Liver (tissue), 9 donors: ENCODE data around the gene OSBPL5. TPM values are rescaled to one million over a fixed set of nuclear protein-coding genes. Genes with fewer than 3 reads are reported as not detected.

Experiments
- DNase-seq: peaks from one replicate; pipeline ENCODE4 v3.0.0-alpha.2; 2017; ENCODE audit warnings: low spot score
- H3K27ac ChIP-seq, 2 donors: one replicate each; pipeline ENCODE4 v1.7.0; 2013; ENCODE audit warnings: inconsistent platforms in 2 of 2, low read length in 2 of 2, control low read depth in 1 of 2, low read depth in 1 of 2, mild to moderate bottlenecking in 1 of 2
- H3K27me3 ChIP-seq, 4 donors: one replicate each; pipeline versions ENCODE4 v1.6.1 to v1.7.0; 2013; ENCODE audit warnings: low read length in 3 of 4, inconsistent platforms in 1 of 4, mild to moderate bottlenecking in 1 of 4, moderate library complexity in 1 of 4; ENCODE audit not compliant: control insufficient read depth in 4 of 4, insufficient read depth in 4 of 4
- H3K36me3 ChIP-seq, 4 donors: one replicate each; pipeline versions ENCODE4 v1.6.1 to v1.7.0; 2013; ENCODE audit warnings: low read length in 3 of 4, mild to moderate bottlenecking in 3 of 4, low read depth in 1 of 4, moderate library complexity in 1 of 4; ENCODE audit not compliant: control insufficient read depth in 4 of 4, insufficient read depth in 3 of 4
- H3K4me1 ChIP-seq, 4 donors: one replicate each; pipeline versions ENCODE4 v1.6.1 to v1.7.0; 2013; ENCODE audit warnings: low read length in 3 of 4, mild to moderate bottlenecking in 3 of 4, moderate library complexity in 1 of 4; ENCODE audit not compliant: control insufficient read depth in 4 of 4, insufficient read depth in 4 of 4
- H3K4me3 ChIP-seq, 3 donors: one replicate each; pipeline versions ENCODE4 v1.6.1 to v1.7.0; 2013; ENCODE audit warnings: low read length in 3 of 3, control low read depth in 1 of 3, low read depth in 1 of 3, mild to moderate bottlenecking in 1 of 3
- H3K9ac ChIP-seq, 2 donors: one replicate each; pipeline ENCODE4 v1.7.0; 2013; ENCODE audit warnings: low read length in 2 of 2, mild to moderate bottlenecking in 2 of 2, moderate library complexity in 2 of 2, control low read depth in 1 of 2, low read depth in 1 of 2
- H3K9me3 ChIP-seq, 4 donors: one replicate each; pipeline versions ENCODE4 v1.6.1 to v1.7.0; 2013; ENCODE audit warnings: low read length in 3 of 4; ENCODE audit not compliant: control insufficient read depth in 4 of 4
- ATF3 ChIP-seq: IDR thresholded peaks from 2 replicates; pipeline ENCODE4 v1.6.1; 2016; ENCODE audit warnings: antibody characterized with exemption
- CTCF ChIP-seq: fragments of 150-350 bp; IDR thresholded peaks from 2 replicates; pipeline ENCODE4 v1.5.1; 2017; ENCODE audit warnings: improper control_type of control experiment, low read depth, low read length; ENCODE audit not compliant: missing input control
- EGR1 ChIP-seq, 2 donors: IDR thresholded peaks; 2 replicates each; pipeline ENCODE4 v1.6.1; 2016 to 2018; ENCODE audit warnings: antibody characterized with exemption in 2 of 2, low read depth in 2 of 2
- FOXA1 ChIP-seq: IDR thresholded peaks from 2 replicates; pipeline ENCODE4 v1.6.1; 2016; ENCODE audit warnings: antibody characterized with exemption
- GABPA ChIP-seq, 2 donors: IDR thresholded peaks in 1 of 2; conservative IDR thresholded peaks in 1 of 2; 2 replicates each; pipeline ENCODE4 v1.6.1; 2016; ENCODE audit warnings: antibody characterized with exemption in 2 of 2, mild to moderate bottlenecking in 1 of 2, moderate library complexity in 1 of 2
- HNF4A ChIP-seq, 2 donors: conservative IDR thresholded peaks; 2 replicates each; pipeline ENCODE4 v1.6.1; 2016; ENCODE audit warnings: antibody characterized with exemption in 2 of 2, mild to moderate bottlenecking in 2 of 2
- HNF4G ChIP-seq: IDR thresholded peaks from 2 replicates; pipeline ENCODE4 v1.6.1; 2016; ENCODE audit warnings: antibody characterized with exemption
- JUND ChIP-seq, 2 donors: IDR thresholded peaks; 2 replicates each; pipeline ENCODE4 v1.6.1; 2016; ENCODE audit warnings: antibody characterized with exemption in 2 of 2
- MAX ChIP-seq: IDR thresholded peaks from 2 replicates; pipeline ENCODE4 v1.6.1; 2016; ENCODE audit warnings: antibody characterized with exemption
- NR2F2 ChIP-seq: IDR thresholded peaks from 2 replicates; pipeline ENCODE4 v1.6.1; 2016; ENCODE audit warnings: antibody characterized with exemption
- RAD21 ChIP-seq, 2 donors: IDR thresholded peaks; 2 replicates each; pipeline ENCODE4 v1.6.1; 2016; ENCODE audit warnings: antibody characterized with exemption in 2 of 2, mild to moderate bottlenecking in 2 of 2
- REST ChIP-seq: IDR thresholded peaks from 2 replicates; pipeline ENCODE4 v1.6.1; 2016; ENCODE audit warnings: antibody characterized with exemption, mild to moderate bottlenecking
- RXRA ChIP-seq, 2 donors: IDR thresholded peaks; 2 replicates each; pipeline ENCODE4 v1.6.1; 2017 to 2018; ENCODE audit warnings: antibody characterized with exemption in 2 of 2, mild to moderate bottlenecking in 1 of 2
- SP1 ChIP-seq: IDR thresholded peaks from 2 replicates; pipeline ENCODE4 v1.6.1; 2018; ENCODE audit warnings: antibody characterized with exemption, mild to moderate bottlenecking
- TAF1 ChIP-seq: conservative IDR thresholded peaks from 2 replicates; pipeline ENCODE4 v1.6.1; 2016; ENCODE audit warnings: antibody characterized with exemption, mild to moderate bottlenecking
- YY1 ChIP-seq: IDR thresholded peaks from 2 replicates; pipeline ENCODE4 v1.6.1; 2016; ENCODE audit warnings: antibody characterized with exemption, mild to moderate bottlenecking
- ZBTB33 ChIP-seq: IDR thresholded peaks from 2 replicates; pipeline ENCODE4 v1.6.1; 2016; ENCODE audit warnings: antibody characterized with exemption
- WGBS: extraction: QIAGEN DNeasy Blood & Tissue Kit; methylation state at CpG from one replicate; pipeline ENCODE4 v1.1.7; 2013; 5-methylcytosine and 5-hydroxymethylcytosine counted together
- polyA plus RNA-seq, 2 donors: library from polyadenylated mRNA; stranded (reverse) in 1 of 2; unstranded in 1 of 2; fragments of 200-250 nt in 1 of 2; fragments of >200 nt in 1 of 2; fragmentation: Nextera tagmentation in 1 of 2; extraction: Ambion mirVana in 1 of 2; gene quantifications; one replicate each; pipeline versions ENCODE4 v1.2.1 to v1.2.3, GENCODE V29; 2013 to 2015
- total RNA-seq, 2 donors: library from RNA; depleted of rRNA; stranded (reverse); fragments of >200 nt; gene quantifications; one replicate each; pipeline ENCODE4 v1.2.3, GENCODE V29; 2014
- donor health status: healthy.
- donor health status: healthy.
- donor health status: healthy.
- donor health status: healthy.
- donor health status: healthy.

The OSBPL5 gene
- total and polyA plus RNA-seq, 4 donors, result 0.74 to 6.2 (median 3.9) TPM

GRCh38 chr11:3202305-3202704 lies 37.2 kb upstream of the OSBPL5 start:
- peaks cover 0 to 5% (median 2%) of the 10 kb centered on the region in 4 donors for H3K4me1 ChIP-seq
- no peaks in the 10 kb centered on the region for H3K9me3 ChIP-seq
- WGBS, result 53% methylated on average over 7 of the region's 7 CpGs
- no peak overlapping the region for H3K27ac ChIP-seq
- TF ChIP-seq CTCF (no peak), TAF1 (no peak), REST (no peak), SP1 (no peak), RXRA (IDR thresholded peaks at IDR 0.05) (no peak), HNF4G (no peak), NR2F2 (no peak), ATF3 (no peak), FOXA1 (no peak), MAX (no peak), ZBTB33 (no peak), JUND (IDR thresholded peaks at IDR 0.05) (no peak), HNF4A (conservative IDR thresholded peaks at IDR 0.05) (no peak), GABPA (IDR thresholded peaks at IDR 0.05 in 1 of 2, conservative IDR thresholded peaks at IDR 0.05 in 1 of 2) (no peak), RAD21 (IDR thresholded peaks at IDR 0.05) (no peak), EGR1 (IDR thresholded peaks at IDR 0.05; ENCODE audit: low read depth in 2 of 2) (no peak), YY1 (no peak)
- H3K27me3 ChIP-seq, result peaks cover 0 to 14% (median 1%) of the 10 kb centered on the region in 4 donors
- H3K36me3 ChIP-seq, result no peaks in the 10 kb centered on the region
- H3K4me3 ChIP-seq, result no peak overlapping the region
- H3K9ac ChIP-seq, result no peak overlapping the region
- no peak for DNase-seq
